Gastrocnemius medialis (tissue), 4 donors: ENCODE results near the gene PTPRN2.

Source experiments
- CTCF ChIP-seq, 5 experiments: fragments of 450-650 bp in 3 of 5; fragments of 200-600 bp in 2 of 5; sonication (generic) in 2 of 5; IDR thresholded peaks in 4 of 5; conservative IDR thresholded peaks in 1 of 5; 1 replicate in 4 of 5; 2 replicates in 1 of 5; pipeline ENCODE4 v1.5.1; 2016 to 2019; ENCODE audit warnings: antibody characterized with exemption in 5 of 5, mild to moderate bottlenecking in 3 of 5, moderate library complexity in 3 of 5
- POLR2A ChIP-seq, 2 donors: fragments of 450-650 bp; IDR thresholded peaks; one replicate each; pipeline ENCODE4 v1.6.1; 2017; ENCODE audit warnings: antibody characterized with exemption in 2 of 2, mild to moderate bottlenecking in 2 of 2, moderate library complexity in 2 of 2

- TF ChIP-seq CTCF (IDR thresholded peaks at IDR 0.05 in 4 of 5, conservative IDR thresholded peaks at IDR 0.05 in 1 of 5), result no peak
- TF ChIP-seq POLR2A (IDR thresholded peaks at IDR 0.05), result no peak
These were observed 273.2 kb downstream of the PTPRN2 start for GRCh38 chr7:158314394-158314793.
